Activated naive CD8-positive, alpha-beta T cell (primary cell): ENCODE data around the gene USP32.

Experiments
- H3K27ac Mint-ChIP-seq: one replicate; pipeline ENCODE4 v1.8.0; 2021; ENCODE audit warnings: mixed read lengths
- H3K27me3 Mint-ChIP-seq: one replicate; pipeline ENCODE4 v1.8.0; 2021; ENCODE audit warnings: mixed read lengths
- H3K36me3 Mint-ChIP-seq: one replicate; pipeline ENCODE4 v1.8.0; 2021; ENCODE audit warnings: mixed read lengths
- H3K4me1 Mint-ChIP-seq: one replicate; pipeline ENCODE4 v1.8.0; 2021; ENCODE audit warnings: low read depth, mixed read lengths
- H3K4me3 Mint-ChIP-seq: one replicate; pipeline ENCODE4 v1.8.0; 2021; ENCODE audit warnings: mild to moderate bottlenecking, mixed read lengths
- H3K9me3 Mint-ChIP-seq: one replicate; pipeline ENCODE4 v1.8.0; 2021; ENCODE audit warnings: low read depth, mixed read lengths

Gene USP32

GRCh38 chr17:60167065-60167741, 224.7 kb downstream of the USP32 start:
- Mint-ChIP-seq H3K4me3 (no peak overlapping the region), H3K9me3 (no peaks in the 10 kb centered on the region), H3K27me3 (peaks cover under 1% of the 10 kb centered on the region), H3K4me1 (peaks cover 19% of the 10 kb centered on the region), H3K27ac (no peak overlapping the region), H3K36me3 (no peaks in the 10 kb centered on the region)

GRCh38 chr17:60165971-60166370, 226.0 kb downstream of the USP32 start:
- H3K36me3 Mint-ChIP-seq = no peaks in the 10 kb centered on the region
- H3K27ac Mint-ChIP-seq = no peak overlapping the region
- no peak overlapping the region for H3K4me3 Mint-ChIP-seq
- no peaks in the 10 kb centered on the region for H3K9me3 Mint-ChIP-seq
- peaks cover 2% of the 10 kb centered on the region for H3K27me3 Mint-ChIP-seq
- H3K4me1 Mint-ChIP-seq = peaks cover 19% of the 10 kb centered on the region

GRCh38 chr17:60165223-60165622, 226.7 kb downstream of the USP32 start:
- Mint-ChIP-seq H3K4me3 (no peak overlapping the region), H3K36me3 (no peaks in the 10 kb centered on the region), H3K27ac (no peak overlapping the region), H3K4me1 (peaks cover 13% of the 10 kb centered on the region), H3K27me3 (peaks cover 4% of the 10 kb centered on the region), H3K9me3 (no peaks in the 10 kb centered on the region)

- Mint-ChIP-seq H3K36me3 (no peaks in the 10 kb centered on the region), H3K4me3 (no peak overlapping the region), H3K4me1 (peaks cover 8% of the 10 kb centered on the region), H3K27ac (no peak overlapping the region), H3K27me3 (peaks cover 4% of the 10 kb centered on the region), H3K9me3 (no peaks in the 10 kb centered on the region)
These were observed 227.2 kb downstream of the USP32 start for GRCh38 chr17:60164697-60165096.

- no peak overlapping the region for H3K4me3 Mint-ChIP-seq
- H3K27ac Mint-ChIP-seq = no peak overlapping the region
- no peaks in the 10 kb centered on the region for H3K9me3 Mint-ChIP-seq
- peaks cover 8% of the 10 kb centered on the region for H3K4me1 Mint-ChIP-seq
- H3K27me3 Mint-ChIP-seq = peaks cover 4% of the 10 kb centered on the region
- no peaks in the 10 kb centered on the region for H3K36me3 Mint-ChIP-seq
These were observed 227.8 kb downstream of the USP32 start for GRCh38 chr17:60164164-60164563.

GRCh38 chr17:60163108-60163784, 228.7 kb downstream of the USP32 start:
- Mint-ChIP-seq H3K36me3 (no peaks in the 10 kb centered on the region), H3K4me1 (peaks cover 8% of the 10 kb centered on the region), H3K4me3 (no peak overlapping the region), H3K27me3 (peaks cover 4% of the 10 kb centered on the region), H3K27ac (no peak overlapping the region), H3K9me3 (no peaks in the 10 kb centered on the region)

GRCh38 chr17:60161598-60162330, 230.2 kb downstream of the USP32 start:
- H3K4me1 Mint-ChIP-seq = peaks cover 5% of the 10 kb centered on the region
- peaks cover 5% of the 10 kb centered on the region for H3K27me3 Mint-ChIP-seq
- H3K9me3 Mint-ChIP-seq = no peaks in the 10 kb centered on the region
- no peaks in the 10 kb centered on the region for H3K36me3 Mint-ChIP-seq
- no peak overlapping the region for H3K27ac Mint-ChIP-seq
- no peak overlapping the region for H3K4me3 Mint-ChIP-seq

- H3K4me3 Mint-ChIP-seq = no peak overlapping the region
- H3K27me3 Mint-ChIP-seq = peaks cover 7% of the 10 kb centered on the region
- no peaks in the 10 kb centered on the region for H3K36me3 Mint-ChIP-seq
- H3K9me3 Mint-ChIP-seq = no peaks in the 10 kb centered on the region
- peaks cover 3% of the 10 kb centered on the region for H3K4me1 Mint-ChIP-seq
- no peak overlapping the region for H3K27ac Mint-ChIP-seq
These were observed 231.0 kb downstream of the USP32 start for GRCh38 chr17:60160829-60161501.

- no peaks in the 10 kb centered on the region for H3K36me3 Mint-ChIP-seq
- H3K4me3 Mint-ChIP-seq = no peak overlapping the region
- no peaks in the 10 kb centered on the region for H3K4me1 Mint-ChIP-seq
- peaks cover 10% of the 10 kb centered on the region for H3K27me3 Mint-ChIP-seq
- no peaks in the 10 kb centered on the region for H3K9me3 Mint-ChIP-seq
- no peak overlapping the region for H3K27ac Mint-ChIP-seq
These were observed 232.5 kb downstream of the USP32 start for GRCh38 chr17:60159479-60159866.

- Mint-ChIP-seq H3K4me3 (no peak overlapping the region), H3K27me3 (peaks cover 10% of the 10 kb centered on the region), H3K4me1 (no peaks in the 10 kb centered on the region), H3K9me3 (no peaks in the 10 kb centered on the region), H3K36me3 (no peaks in the 10 kb centered on the region), H3K27ac (no peak overlapping the region)
These were observed 233.0 kb downstream of the USP32 start for GRCh38 chr17:60158751-60159478.

- Mint-ChIP-seq H3K9me3 (no peaks in the 10 kb centered on the region), H3K27me3 (peaks cover 13% of the 10 kb centered on the region), H3K4me1 (no peaks in the 10 kb centered on the region), H3K4me3 (no peak overlapping the region), H3K27ac (no peak overlapping the region), H3K36me3 (no peaks in the 10 kb centered on the region)
These were observed 234.4 kb downstream of the USP32 start for GRCh38 chr17:60157487-60158040.

GRCh38 chr17:60156746-60157145, 235.2 kb downstream of the USP32 start:
- Mint-ChIP-seq H3K27ac (no peak overlapping the region), H3K4me3 (no peak overlapping the region), H3K4me1 (no peaks in the 10 kb centered on the region), H3K27me3 (peaks cover 11% of the 10 kb centered on the region), H3K9me3 (no peaks in the 10 kb centered on the region), H3K36me3 (no peaks in the 10 kb centered on the region)

- Mint-ChIP-seq H3K36me3 (no peaks in the 10 kb centered on the region), H3K27me3 (peaks cover 16% of the 10 kb centered on the region), H3K4me3 (no peak overlapping the region), H3K27ac (no peak overlapping the region), H3K4me1 (peaks cover 8% of the 10 kb centered on the region), H3K9me3 (no peaks in the 10 kb centered on the region)
These were observed 236.1 kb downstream of the USP32 start for GRCh38 chr17:60155815-60156214.

GRCh38 chr17:60155427-60155814, 236.5 kb downstream of the USP32 start:
- Mint-ChIP-seq H3K36me3 (no peaks in the 10 kb centered on the region), H3K4me3 (no peak overlapping the region), H3K9me3 (no peaks in the 10 kb centered on the region), H3K27ac (no peak overlapping the region), H3K27me3 (peaks cover 16% of the 10 kb centered on the region), H3K4me1 (peaks cover 10% of the 10 kb centered on the region)
